ENCODE measurements around the gene SHISA4. TPM values are rescaled to one million over a fixed set of nuclear protein-coding genes. Genes with fewer than 3 reads are reported as not detected.
A peak's percentile ranks its signal among the peaks of the same experiment; 100 is the strongest.
"Not testable (repeated sequence)": the region's sequence is repeated elsewhere in the genome, so short reads cannot be mapped to it uniquely, and the experiment has no call there.

SHISA4 gene
- total RNA-seq, 4 donors from 2014 or later = 18.9 to 35.8 (median 29.3) TPM

- Histone ChIP-seq H3K27ac (peak overlapping the region; percentile 88 to 95 (median 92)), H3K9me3 (no peaks in the 10 kb centered on the region), H3K27me3 (no peaks in the 10 kb centered on the region), H3K4me1 (peaks cover 7 to 98% (median 37%) of the 10 kb centered on the region in 3 donors), H3K4me3 (no peak overlapping the region), H3K36me3 (peaks cover 0 to 40% of the 10 kb centered on the region in 2 donors)
- TF ChIP-seq CTCF (IDR thresholded peaks at IDR 0.05) = peak in 2 of 4 experiments; percentile 13 to 42
- TF ChIP-seq EP300 (IDR thresholded peaks at IDR 0.05) = no peak
- peak in 1 of 2 donors; percentile 28 for TF ChIP-seq POLR2A (IDR thresholded peaks at IDR 0.05)
- TF ChIP-seq POLR2AphosphoS5 (IDR thresholded peaks at IDR 0.05) = peak; percentile 83
- ATAC-seq = peak; percentile 60
- WGBS, 2 donors (ENCODE audit: low coverage in 1 of 2) = 20% methylated on average over 2 of the region's 2 CpGs; no CpG with 5 or more reads in 1 of the 2 donors
Observed at GRCh38 chr1:201896951-201897391, 8.3 kb downstream of the SHISA4 start.

GRCh38 chr1:201898240-201898894, 9.7 kb downstream of the SHISA4 start:
- Histone ChIP-seq H3K9me3 (no peaks in the 10 kb centered on the region), H3K27ac (peak overlapping the region; percentile 88 to 95 (median 92)), H3K4me3 (no peak overlapping the region), H3K4me1 (peaks cover 13 to 99% (median 44%) of the 10 kb centered on the region in 3 donors), H3K36me3 (peaks cover 0 to 40% of the 10 kb centered on the region in 2 donors), H3K27me3 (no peaks in the 10 kb centered on the region)
- TF ChIP-seq EP300 (IDR thresholded peaks at IDR 0.05) (no peak), CTCF (IDR thresholded peaks at IDR 0.05) (peak in 1 of 4 experiments; percentile 9), POLR2AphosphoS5 (IDR thresholded peaks at IDR 0.05) (no peak), POLR2A (IDR thresholded peaks at IDR 0.05) (no peak)
- 40 to 49% methylated on average over 1 to 3 of the region's 4 CpGs for WGBS, 2 donors (ENCODE audit: low coverage in 1 of 2)
- ATAC-seq = no peak

- TF ChIP-seq POLR2AphosphoS5 (IDR thresholded peaks at IDR 0.05) (peak; percentile 35), EP300 (IDR thresholded peaks at IDR 0.05) (no peak), POLR2A (IDR thresholded peaks at IDR 0.05) (no peak)
- Histone ChIP-seq H3K36me3 (peaks cover 0 to 40% of the 10 kb centered on the region in 2 donors), H3K4me1 (peaks cover 19 to 99% (median 50%) of the 10 kb centered on the region in 3 donors), H3K27ac (peak overlapping the region; percentile 88 to 95 (median 92)), H3K9me3 (no peaks in the 10 kb centered on the region), H3K4me3 (no peak overlapping the region), H3K27me3 (no peaks in the 10 kb centered on the region)
- no peak for ATAC-seq
- 17 to 20% methylated on average over 1 of the region's 4 CpGs for WGBS, 2 donors (ENCODE audit: low coverage in 1 of 2)
Observed at GRCh38 chr1:201898992-201899391, 10.3 kb downstream of the SHISA4 start.

GRCh38 chr1:201899683-201900429, 11.2 kb downstream of the SHISA4 start:
- Histone ChIP-seq H3K4me3 (no peak overlapping the region), H3K27ac (peak overlapping the region; percentile 88 to 95 (median 92)), H3K36me3 (peaks cover 0 to 40% of the 10 kb centered on the region in 2 donors), H3K4me1 (peaks cover 23 to 99% (median 54%) of the 10 kb centered on the region in 3 donors), H3K9me3 (no peaks in the 10 kb centered on the region), H3K27me3 (no peaks in the 10 kb centered on the region)
- TF ChIP-seq POLR2AphosphoS5 (IDR thresholded peaks at IDR 0.05) (no peak), POLR2A (IDR thresholded peaks at IDR 0.05) (no peak), EP300 (IDR thresholded peaks at IDR 0.05) (no peak), CTCF (IDR thresholded peaks at IDR 0.05) (no peak)
- no peak for ATAC-seq
- WGBS, 2 donors (ENCODE audit: low coverage in 1 of 2) = 57 to 81% methylated on average over 7 to 19 of the region's 20 CpGs

- no peak for ATAC-seq
- Histone ChIP-seq H3K27ac (peak overlapping the region; percentile 88 to 95 (median 92)), H3K27me3 (no peaks in the 10 kb centered on the region), H3K4me1 (peaks cover 29 to 99% (median 60%) of the 10 kb centered on the region in 3 donors), H3K36me3 (peaks cover 0 to 40% of the 10 kb centered on the region in 2 donors), H3K4me3 (no peak overlapping the region), H3K9me3 (no peaks in the 10 kb centered on the region)
- TF ChIP-seq CTCF (IDR thresholded peaks at IDR 0.05) (no peak), POLR2AphosphoS5 (IDR thresholded peaks at IDR 0.05) (peak; percentile 30)
- WGBS, 2 donors (ENCODE audit: low coverage in 1 of 2) = 30 to 35% methylated on average over 4 of the region's 5 CpGs
Observed at GRCh38 chr1:201900476-201900875, 11.8 kb downstream of the SHISA4 start.

GRCh38 chr1:201901036-201901435, 12.3 kb downstream of the SHISA4 start:
- H3K4me3 ChIP-seq, H3K9me3 ChIP-seq, H3K27me3 ChIP-seq, ATAC-seq: not testable (repeated sequence)
- 70 to 75% methylated on average over 4 to 5 of the region's 6 CpGs for WGBS, 2 donors (ENCODE audit: low coverage in 1 of 2)
- H3K27ac ChIP-seq = peak overlapping the region; percentile 88 to 95 (median 92)
- peaks cover 35 to 99% (median 66%) of the 10 kb centered on the region in 3 donors for H3K4me1 ChIP-seq
- peaks cover 0 to 40% of the 10 kb centered on the region in 2 donors for H3K36me3 ChIP-seq

Data from gastroesophageal sphincter (tissue), 4 donors.